HepG2 (cell line): Measurements from ENCODE around the gene PCSK6. TPM values are rescaled to one million over a fixed set of nuclear protein-coding genes. Genes with fewer than 3 reads are reported as not detected.

Experiments
- GPN1 ChIP-seq: sonication (generic); formaldehyde crosslinking; IDR thresholded peaks from 2 replicates; pipeline ENCODE4 v1.5.1; 2020; ENCODE audit warnings: missing genetic modification reagents, borderline replicate concordance
- KAT8 ChIP-seq: IDR thresholded peaks from 2 replicates; pipeline ENCODE4 v1.6.1; 2016; ENCODE audit warnings: missing genetic modification reagents, missing compliant biosample characterization
- KIAA2018 ChIP-seq: sonication (generic); formaldehyde crosslinking; IDR thresholded peaks from 2 replicates; pipeline ENCODE4 v1.5.0; 2020; ENCODE audit warnings: mild to moderate bottlenecking, missing genetic modification reagents, borderline replicate concordance
- MXD4 ChIP-seq: IDR thresholded peaks from 2 replicates; pipeline ENCODE4 v1.6.1; 2016; ENCODE audit warnings: mild to moderate bottlenecking, missing biosample characterization, missing genetic modification reagents
- NCOR1 ChIP-seq: fragments of 200-600 bp; sonication (generic); IDR thresholded peaks from 2 replicates; pipeline ENCODE4 v1.7.0; 2017; ENCODE audit warnings: antibody characterized with exemption, low read length, borderline replicate concordance
- NR2F2 ChIP-seq: IDR thresholded peaks from 2 replicates; pipeline ENCODE4 v1.6.1; 2012; ENCODE audit warnings: low read depth, inconsistent platforms, borderline replicate concordance
- PPARG ChIP-seq: conservative IDR thresholded peaks from 2 replicates; pipeline ENCODE4 v1.6.1; 2016; ENCODE audit warnings: missing biosample characterization, missing genetic modification reagents
- RCOR2 ChIP-seq: IDR thresholded peaks from 2 replicates; pipeline ENCODE4 v1.6.1; 2016; ENCODE audit warnings: missing biosample characterization, missing genetic modification reagents
- SNAI1 ChIP-seq: sonication (generic); formaldehyde crosslinking; IDR thresholded peaks from 2 replicates; pipeline ENCODE4 v1.5.0; 2020; ENCODE audit warnings: mild to moderate bottlenecking, missing genetic modification reagents, borderline replicate concordance
- ZBTB37 ChIP-seq: sonication (generic); formaldehyde crosslinking; IDR thresholded peaks from 2 replicates; pipeline ENCODE4 v1.4.0; 2020; ENCODE audit warnings: mild to moderate bottlenecking, missing genetic modification reagents
- ZNF276 ChIP-seq: sonication (generic); formaldehyde crosslinking; IDR thresholded peaks from 2 replicates; pipeline ENCODE4 v1.4.0; 2020; ENCODE audit warnings: mild to moderate bottlenecking, low read depth, missing genetic modification reagents
- ZSCAN12 ChIP-seq: sonication (generic); formaldehyde crosslinking; IDR thresholded peaks from 2 replicates; pipeline ENCODE4 v1.9.0; 2021; ENCODE audit warnings: mild to moderate bottlenecking, missing genetic modification reagents
- polyA plus RNA-seq, 8 experiments: library from polyadenylated mRNA; depleted of rRNA in 3 of 8; stranded (reverse) in 7 of 8; unstranded in 1 of 8; fragments of >200 nt; fragmentation: Illumina TruSeq in 4 of 8; extraction: Trizol in 4 of 8; gene quantifications; 2 replicates each; pipeline versions ENCODE4 v1.2.1 to v1.2.3, GENCODE V29; 2011 to 2016; ENCODE audit warnings: low read depth in 4 of 8, missing spikeins in 1 of 8, mixed read lengths in 1 of 8; ENCODE audit not compliant: insufficient read depth in 1 of 8
- total RNA-seq, 5 experiments: library from RNA; depleted of rRNA; stranded (reverse); fragments of >200 nt; fragmentation: Illumina TruSeq; extraction: Trizol; gene quantifications; 2 replicates each; pipeline ENCODE4 v1.2.3, GENCODE V29; 2016; ENCODE audit warnings: low read depth in 1 of 5
- TF ChIP-seq, protein P1 (sequence below): sonication (generic); formaldehyde crosslinking; IDR thresholded peaks from 2 replicates; pipeline ENCODE4 v1.5.1; 2020; ENCODE audit warnings: mild to moderate bottlenecking, missing genetic modification reagents
- TF ChIP-seq, protein P2 (sequence below): sonication (generic); formaldehyde crosslinking; IDR thresholded peaks from 2 replicates; pipeline ENCODE4 v1.4.0; 2020; ENCODE audit warnings: low read depth, mild to moderate bottlenecking, missing genetic modification reagents

PCSK6 gene
- total and polyA plus RNA-seq, 2 of the 13 experiments (the other 11 are each of a cell fraction or from before 2014, with no cell fraction given) = 56.5 to 155 TPM

- TF ChIP-seq ZSCAN12 (no peak), RCOR2 (CRISPR knock-in tag) (peak; percentile 58; the same call in 1 of the 2 replicates), GPN1 (CRISPR knock-in tag) (no peak), KAT8 (no peak), PPARG (CRISPR knock-in tag) (no peak), SNAI1 (CRISPR knock-in tag) (no peak), NCOR1 (no peak), KIAA2018 (CRISPR knock-in tag) (no peak), MXD4 (CRISPR knock-in tag) (no peak), NR2F2 (no peak), ZBTB37 (CRISPR knock-in tag) (no peak), ZNF276 (CRISPR knock-in tag) (no peak)
- TF ChIP-seq, protein P1, sequence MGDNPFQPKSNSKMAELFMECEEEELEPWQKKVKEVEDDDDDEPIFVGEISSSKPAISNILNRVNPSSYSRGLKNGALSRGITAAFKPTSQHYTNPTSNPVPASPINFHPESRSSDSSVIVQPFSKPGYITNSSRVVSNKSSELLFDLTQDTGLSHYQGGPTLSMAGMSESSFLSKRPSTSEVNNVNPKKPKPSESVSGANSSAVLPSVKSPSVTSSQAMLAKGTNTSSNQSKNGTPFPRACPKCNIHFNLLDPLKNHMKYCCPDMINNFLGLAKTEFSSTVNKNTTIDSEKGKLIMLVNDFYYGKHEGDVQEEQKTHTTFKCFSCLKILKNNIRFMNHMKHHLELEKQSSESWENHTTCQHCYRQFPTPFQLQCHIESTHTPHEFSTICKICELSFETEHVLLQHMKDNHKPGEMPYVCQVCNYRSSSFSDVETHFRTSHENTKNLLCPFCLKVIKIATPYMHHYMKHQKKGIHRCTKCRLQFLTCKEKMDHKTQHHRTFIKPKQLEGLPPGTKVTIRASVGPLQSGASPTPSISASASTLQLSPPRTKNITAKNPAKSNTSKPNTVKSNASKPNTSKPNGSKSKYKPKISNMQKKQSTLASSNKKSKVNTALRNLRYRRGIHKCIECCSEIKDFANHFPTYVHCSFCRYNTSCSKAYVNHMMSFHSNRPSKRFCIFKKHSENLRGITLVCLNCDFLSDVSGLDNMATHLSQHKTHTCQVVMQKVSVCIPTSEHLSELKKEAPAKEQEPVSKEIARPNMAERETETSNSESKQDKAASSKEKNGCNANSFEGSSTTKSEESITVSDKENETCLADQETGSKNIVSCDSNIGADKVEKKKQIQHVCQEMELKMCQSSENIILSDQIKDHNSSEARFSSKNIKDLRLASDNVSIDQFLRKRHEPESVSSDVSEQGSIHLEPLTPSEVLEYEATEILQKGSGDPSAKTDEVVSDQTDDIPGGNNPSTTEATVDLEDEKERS (CRISPR knock-in tag) = peak; percentile 34; the same call in 1 of the 2 replicates
- TF ChIP-seq, protein P2, sequence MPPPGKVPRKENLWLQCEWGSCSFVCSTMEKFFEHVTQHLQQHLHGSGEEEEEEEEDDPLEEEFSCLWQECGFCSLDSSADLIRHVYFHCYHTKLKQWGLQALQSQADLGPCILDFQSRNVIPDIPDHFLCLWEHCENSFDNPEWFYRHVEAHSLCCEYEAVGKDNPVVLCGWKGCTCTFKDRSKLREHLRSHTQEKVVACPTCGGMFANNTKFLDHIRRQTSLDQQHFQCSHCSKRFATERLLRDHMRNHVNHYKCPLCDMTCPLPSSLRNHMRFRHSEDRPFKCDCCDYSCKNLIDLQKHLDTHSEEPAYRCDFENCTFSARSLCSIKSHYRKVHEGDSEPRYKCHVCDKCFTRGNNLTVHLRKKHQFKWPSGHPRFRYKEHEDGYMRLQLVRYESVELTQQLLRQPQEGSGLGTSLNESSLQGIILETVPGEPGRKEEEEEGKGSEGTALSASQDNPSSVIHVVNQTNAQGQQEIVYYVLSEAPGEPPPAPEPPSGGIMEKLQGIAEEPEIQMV = no peak
Measured at GRCh38 chr15:101447168-101447533, 42.4 kb downstream of the PCSK6 start (continued).
